Suppressor macrophage treated with lipopolysaccharide for 4 hours (primary cell): ENCODE results near the gene FRMD4A.
"Not testable (repeated sequence)": the region's sequence is repeated elsewhere in the genome, so short reads cannot be mapped to it uniquely, and the experiment has no call there.

ENCODE experiments used
- DNase-seq: peaks from one replicate; pipeline ENCODE4 v3.0.0-alpha.2; 2020

The FRMD4A gene

GRCh38 chr10:13767148-13767547 is 563.6 kb downstream of the FRMD4A start:
- not testable (repeated sequence) for DNase-seq

GRCh38 chr10:13765641-13766341 is 564.9 kb downstream of the FRMD4A start:
- DNase-seq, result no peak

- DNase-seq, result no peak
Observed at GRCh38 chr10:13761490-13762091, 569.1 kb downstream of the FRMD4A start.

GRCh38 chr10:13759168-13759567 is 571.6 kb downstream of the FRMD4A start:
- DNase-seq, result no peak

GRCh38 chr10:13758756-13759155 is 572.0 kb downstream of the FRMD4A start:
- DNase-seq, result no peak

GRCh38 chr10:13758312-13758711 is 572.4 kb downstream of the FRMD4A start:
- DNase-seq, result no peak

GRCh38 chr10:13754277-13754676 is 576.4 kb downstream of the FRMD4A start:
- no peak for DNase-seq

GRCh38 chr10:13751191-13751764 is 579.4 kb downstream of the FRMD4A start:
- DNase-seq, result no peak

GRCh38 chr10:13750299-13751190 is 580.2 kb downstream of the FRMD4A start:
- no peak for DNase-seq

- DNase-seq, result no peak
Observed at GRCh38 chr10:13745271-13745670, 585.5 kb downstream of the FRMD4A start.

- DNase-seq, result no peak
Observed at GRCh38 chr10:13743963-13744362, 586.8 kb downstream of the FRMD4A start.

GRCh38 chr10:13743101-13743693 is 587.5 kb downstream of the FRMD4A start:
- DNase-seq, result peak; percentile 8

- DNase-seq, result no peak
Observed at GRCh38 chr10:13741438-13741837, 589.3 kb downstream of the FRMD4A start.

- no peak for DNase-seq
Observed at GRCh38 chr10:13740461-13740860, 590.3 kb downstream of the FRMD4A start.

- no peak for DNase-seq
Observed at GRCh38 chr10:13739183-13739582, 591.5 kb downstream of the FRMD4A start.

GRCh38 chr10:13736506-13736905 is 594.2 kb downstream of the FRMD4A start:
- DNase-seq, result no peak

- no peak for DNase-seq
Observed at GRCh38 chr10:13734151-13734550, 596.6 kb downstream of the FRMD4A start.

- DNase-seq, result no peak
Observed at GRCh38 chr10:13733071-13733470, 597.7 kb downstream of the FRMD4A start.

GRCh38 chr10:13732465-13732881 is 598.3 kb downstream of the FRMD4A start:
- DNase-seq, result no peak

GRCh38 chr10:13731799-13732198 is 598.9 kb downstream of the FRMD4A start:
- no peak for DNase-seq

GRCh38 chr10:13730956-13731355 is 599.8 kb downstream of the FRMD4A start:
- DNase-seq, result no peak

- DNase-seq, result no peak
Observed at GRCh38 chr10:13730306-13730652, 600.4 kb downstream of the FRMD4A start.
